ENCODE data around the gene ZNF341.

DNA sequence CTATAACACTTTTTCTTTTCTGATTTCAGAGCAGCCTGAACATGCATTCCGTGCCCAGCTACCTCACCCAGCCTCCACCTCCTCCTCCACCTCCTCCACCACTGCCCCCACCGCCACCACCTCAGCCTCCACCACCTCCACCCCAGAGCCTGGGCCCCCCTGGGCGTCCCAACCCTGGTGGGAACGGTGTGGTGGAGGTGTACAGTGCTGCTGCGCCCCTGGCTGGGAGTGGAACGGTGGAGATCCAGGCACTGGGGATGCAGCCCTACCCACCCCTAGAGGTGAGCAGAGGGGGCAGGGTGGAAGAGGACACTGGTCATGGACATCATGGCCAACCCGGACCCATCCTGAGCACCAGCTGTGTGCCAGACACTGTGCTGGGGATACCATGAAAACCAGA, 21.3 kb downstream of the ZNF341 start:
- TF ChIP-seq ZBTB8A (IDR thresholded peaks at IDR 0.05; ENCODE audit: partially characterized antibody) (no peak), NFIC (IDR thresholded peaks at IDR 0.05) (no peak), PHF20 (IDR thresholded peaks at IDR 0.05; ENCODE audit: partially characterized antibody) (no peak), YY1 (IDR thresholded peaks at IDR 0.05; ENCODE audit: borderline replicate concordance in 1 of 3, control insufficient read depth in 1 of 3, extremely low read depth in 1 of 3, insufficient read depth in 3 of 3, insufficient read length in 1 of 3, insufficient replicate concordance in 2 of 3, low read depth in 1 of 3, low read length in 2 of 3) (no peak), TCF7L2 (IDR thresholded peaks at IDR 0.05; ENCODE audit: low read depth, low read length) (no peak), CREB1 (IDR thresholded peaks at IDR 0.05) (no peak), CREB1 (CRISPR knock-in tag; IDR thresholded peaks at IDR 0.05) (no peak), FOXP1 (CRISPR knock-in tag; IDR thresholded peaks at IDR 0.05) (no peak), ZNF24 (IDR thresholded peaks at IDR 0.05) (no peak), ZZZ3 (IDR thresholded peaks at IDR 0.05) (no peak), EZH2 (IDR thresholded peaks at IDR 0.05; ENCODE audit: borderline replicate concordance, low read depth, low read length) (no peak), POU5F1 (IDR thresholded peaks at IDR 0.05; ENCODE audit: borderline replicate concordance, low read depth, low read length, partially characterized antibody) (no peak), ZFX (CRISPR knock-in tag; IDR thresholded peaks at IDR 0.05) (no peak)
- TF ChIP-seq, protein P1, sequence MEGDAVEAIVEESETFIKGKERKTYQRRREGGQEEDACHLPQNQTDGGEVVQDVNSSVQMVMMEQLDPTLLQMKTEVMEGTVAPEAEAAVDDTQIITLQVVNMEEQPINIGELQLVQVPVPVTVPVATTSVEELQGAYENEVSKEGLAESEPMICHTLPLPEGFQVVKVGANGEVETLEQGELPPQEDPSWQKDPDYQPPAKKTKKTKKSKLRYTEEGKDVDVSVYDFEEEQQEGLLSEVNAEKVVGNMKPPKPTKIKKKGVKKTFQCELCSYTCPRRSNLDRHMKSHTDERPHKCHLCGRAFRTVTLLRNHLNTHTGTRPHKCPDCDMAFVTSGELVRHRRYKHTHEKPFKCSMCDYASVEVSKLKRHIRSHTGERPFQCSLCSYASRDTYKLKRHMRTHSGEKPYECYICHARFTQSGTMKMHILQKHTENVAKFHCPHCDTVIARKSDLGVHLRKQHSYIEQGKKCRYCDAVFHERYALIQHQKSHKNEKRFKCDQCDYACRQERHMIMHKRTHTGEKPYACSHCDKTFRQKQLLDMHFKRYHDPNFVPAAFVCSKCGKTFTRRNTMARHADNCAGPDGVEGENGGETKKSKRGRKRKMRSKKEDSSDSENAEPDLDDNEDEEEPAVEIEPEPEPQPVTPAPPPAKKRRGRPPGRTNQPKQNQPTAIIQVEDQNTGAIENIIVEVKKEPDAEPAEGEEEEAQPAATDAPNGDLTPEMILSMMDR (IDR thresholded peaks at IDR 0.05 in 2 of 3, conservative IDR thresholded peaks at IDR 0.05 in 1 of 3; ENCODE audit: insufficient read depth in 2 of 3, low read depth in 1 of 3, low read length in 3 of 3), result no peak
- TF ChIP-seq, protein P2, sequence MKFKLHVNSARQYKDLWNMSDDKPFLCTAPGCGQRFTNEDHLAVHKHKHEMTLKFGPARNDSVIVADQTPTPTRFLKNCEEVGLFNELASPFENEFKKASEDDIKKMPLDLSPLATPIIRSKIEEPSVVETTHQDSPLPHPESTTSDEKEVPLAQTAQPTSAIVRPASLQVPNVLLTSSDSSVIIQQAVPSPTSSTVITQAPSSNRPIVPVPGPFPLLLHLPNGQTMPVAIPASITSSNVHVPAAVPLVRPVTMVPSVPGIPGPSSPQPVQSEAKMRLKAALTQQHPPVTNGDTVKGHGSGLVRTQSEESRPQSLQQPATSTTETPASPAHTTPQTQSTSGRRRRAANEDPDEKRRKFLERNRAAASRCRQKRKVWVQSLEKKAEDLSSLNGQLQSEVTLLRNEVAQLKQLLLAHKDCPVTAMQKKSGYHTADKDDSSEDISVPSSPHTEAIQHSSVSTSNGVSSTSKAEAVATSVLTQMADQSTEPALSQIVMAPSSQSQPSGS (CRISPR knock-in tag; IDR thresholded peaks at IDR 0.05), result no peak

Data from K562 (cell line).